Measurements from ENCODE around the gene EXOSC1. TPM values are rescaled to one million over a fixed set of nuclear protein-coding genes. Genes with fewer than 3 reads are reported as not detected.

The EXOSC1 gene, protein sequence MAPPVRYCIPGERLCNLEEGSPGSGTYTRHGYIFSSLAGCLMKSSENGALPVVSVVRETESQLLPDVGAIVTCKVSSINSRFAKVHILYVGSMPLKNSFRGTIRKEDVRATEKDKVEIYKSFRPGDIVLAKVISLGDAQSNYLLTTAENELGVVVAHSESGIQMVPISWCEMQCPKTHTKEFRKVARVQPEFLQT
- total RNA-seq (10 to 100 TPM; 19.8 to 22.1 (median 21.1) TPM), polyA plus RNA-seq (35.2 TPM)
- long read RNA-seq, donor 1, transcript EXOSC1-204 (8 exons, 923 nt) = major isoform, 13 of 18 reads
- long read RNA-seq, donor 1, partial matches to known transcripts = 2 of 18 reads
- long read RNA-seq, donor 1, other reads (novel, unspliced or antisense) = 0 of 18 reads
- long read RNA-seq, donor 2, partial matches to known transcripts = 0 of 4 reads
- long read RNA-seq, donor 2, other reads (novel, unspliced or antisense) = 0 of 4 reads
- long read RNA-seq, donor 3, transcript EXOSC1-204 (8 exons, 923 nt) = major isoform, 14 of 25 reads
- long read RNA-seq, donor 3, transcript EXOSC1-211 (2 exons, 2,113 nt) = minor isoform, 7 of 25 reads
- long read RNA-seq, donor 3, partial matches to known transcripts = 0 of 25 reads
- long read RNA-seq, donor 3, other reads (novel, unspliced or antisense) = 4 of 25 reads
- long read RNA-seq, donor 4, transcript EXOSC1-204 (8 exons, 923 nt) = major isoform, 8 of 11 reads
- long read RNA-seq, donor 4, partial matches to known transcripts = 1 of 11 reads
- long read RNA-seq, donor 4, other reads (novel, unspliced or antisense) = 1 of 11 reads

DNA sequence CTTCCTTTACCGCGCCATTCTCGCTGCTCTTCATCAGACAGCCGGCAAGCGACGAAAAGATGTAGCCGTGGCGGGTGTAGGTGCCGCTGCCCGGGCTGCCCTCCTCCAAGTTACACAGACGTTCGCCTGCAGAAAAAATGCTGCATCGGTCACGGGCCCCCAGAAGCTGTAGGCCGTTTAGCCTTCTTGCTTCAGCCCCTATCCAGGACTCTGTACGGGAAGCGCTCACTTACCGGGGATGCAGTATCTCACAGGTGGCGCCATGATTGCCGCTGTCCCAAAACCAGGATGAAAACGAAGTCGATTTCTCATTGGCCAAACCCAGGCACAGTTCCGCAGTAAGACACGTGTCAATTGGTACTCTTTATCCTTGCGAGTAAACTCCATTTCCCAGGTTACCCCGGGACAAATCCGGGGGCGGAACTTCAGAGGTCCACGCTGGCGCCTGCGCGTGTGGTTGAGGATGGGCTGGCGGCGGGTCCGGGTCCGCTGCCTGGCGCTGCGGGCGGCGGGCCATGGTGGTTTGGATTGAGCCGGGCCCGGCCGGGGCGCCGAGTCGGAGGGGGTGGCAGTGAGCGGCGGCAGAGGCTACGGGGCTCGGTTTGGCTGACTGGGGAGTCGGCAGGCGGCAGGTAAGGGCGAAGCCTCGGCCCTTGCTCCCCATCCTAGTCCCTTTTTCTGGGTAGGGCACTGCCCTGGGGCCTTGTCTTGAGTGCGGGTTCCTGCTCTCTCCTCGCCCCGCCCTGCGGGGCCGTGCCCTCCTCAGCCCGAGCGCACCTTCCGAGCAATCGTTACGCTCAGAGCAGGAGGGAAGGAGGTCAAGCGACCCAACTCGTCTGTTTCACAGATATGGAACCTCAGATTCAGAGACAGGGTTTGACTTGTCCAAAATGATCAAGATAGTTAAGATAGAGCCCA lies at the start of gene EXOSC1, which contains the start of gene ZDHHC16:
EXOSC1 (minus strand) TSS at position 285 of the 918 bp plus-strand sequence; CDS start at position 264, 21 bp downstream.
ZDHHC16 (plus strand) TSS at position 454 of the 918 bp plus-strand sequence. CDS start 5,501 bp downstream, outside the sequence.
- H3K4me1 ChIP-seq (ENCODE audit: control insufficient read depth, insufficient read depth, low read length) = peaks cover 13% of the 10 kb centered on the region
- intact Hi-C loops (cut with DNase I) = no loop called here
- under 1% methylated on average over 66 of the region's 66 CpGs for WGBS
- H3K27ac ChIP-seq (ENCODE audit: low read length) = peak within 1 kb of the TSS; percentile 21
- DNase-seq = peak; percentile 91 to 95 (median 94)
- peak; percentile 98 for ATAC-seq
- peak within 1 kb of the TSS; percentile 77 for H3K4me3 ChIP-seq (ENCODE audit: low read length)
- H3K27me3 ChIP-seq (ENCODE audit: control insufficient read depth, insufficient read depth) = no peaks in the 10 kb centered on the region
- no peaks in the 10 kb centered on the region for H3K9me3 ChIP-seq (ENCODE audit: control insufficient read depth, low read length)

DNA sequence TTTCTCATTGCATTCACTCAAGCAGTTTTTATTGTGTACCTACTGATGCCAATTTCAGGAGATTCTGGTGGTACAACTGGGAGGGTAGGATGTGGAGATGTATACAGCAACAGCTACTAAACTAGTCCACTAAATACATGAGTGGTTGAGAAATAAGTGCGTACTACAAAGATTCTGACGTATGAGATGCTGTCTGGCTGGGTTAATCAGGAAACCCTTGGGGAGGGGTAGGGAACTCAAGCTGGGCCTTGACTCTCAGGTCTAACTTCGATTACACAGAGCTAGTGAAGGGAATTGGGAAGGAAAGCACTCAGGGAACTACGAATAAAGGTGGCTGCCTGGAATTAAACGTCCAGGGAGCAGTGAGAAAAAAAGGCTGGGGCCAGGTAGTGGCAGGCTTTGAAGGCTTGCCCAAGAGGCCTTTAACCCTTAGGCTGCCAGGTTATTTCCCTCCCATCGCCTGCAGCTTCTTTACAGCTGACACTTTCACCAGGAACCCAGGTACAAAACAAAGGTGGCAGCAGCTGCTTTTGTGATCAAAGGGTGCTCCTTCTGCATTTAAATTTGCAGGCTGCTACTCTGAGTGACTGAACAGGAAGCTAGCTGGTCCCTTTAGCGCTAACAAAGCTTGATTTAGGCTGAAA lies 49.2 kb upstream of the EXOSC1 start:
- Histone ChIP-seq H3K27ac (ENCODE audit: low read length) (peak overlapping the region; percentile 14), H3K27me3 (ENCODE audit: control insufficient read depth, insufficient read depth) (no peaks in the 10 kb centered on the region), H3K4me3 (ENCODE audit: low read length) (no peak overlapping the region), H3K9me3 (ENCODE audit: control insufficient read depth, low read length) (no peaks in the 10 kb centered on the region), H3K4me1 (ENCODE audit: control insufficient read depth, insufficient read depth, low read length) (peaks cover 12% of the 10 kb centered on the region)
- WGBS = 33% methylated on average over 7 of the region's 7 CpGs
- intact Hi-C loops (cut with DNase I) = no loop called here
- no peak for ATAC-seq
- no peak for DNase-seq

DNA sequence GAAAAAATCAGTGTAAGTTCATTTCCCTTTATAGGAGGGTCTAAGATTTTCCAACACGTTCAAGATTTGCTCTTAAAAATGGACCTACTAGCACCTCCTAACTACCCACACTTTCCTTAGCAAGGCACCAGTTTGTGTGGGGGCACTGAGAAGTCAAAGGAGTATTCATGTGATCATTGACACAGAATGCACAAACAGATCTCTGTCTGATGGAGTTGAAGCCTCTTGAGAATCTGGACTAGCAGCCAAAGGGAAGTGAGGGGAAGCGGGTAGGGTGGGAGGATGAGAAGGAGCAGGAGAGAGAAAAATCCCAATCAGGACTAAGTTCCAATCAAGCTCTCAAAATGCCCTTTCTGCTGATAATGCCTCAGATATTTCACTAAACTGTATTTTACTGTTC lies 48.3 kb upstream of the EXOSC1 start:
- intact Hi-C loops (cut with DNase I) = no loop called here
- ATAC-seq (no peak), DNase-seq (no peak)
- Histone ChIP-seq H3K4me1 (ENCODE audit: control insufficient read depth, insufficient read depth, low read length) (peaks cover 12% of the 10 kb centered on the region), H3K27me3 (ENCODE audit: control insufficient read depth, insufficient read depth) (no peaks in the 10 kb centered on the region), H3K4me3 (ENCODE audit: low read length) (no peak overlapping the region), H3K9me3 (ENCODE audit: control insufficient read depth, low read length) (no peaks in the 10 kb centered on the region), H3K27ac (ENCODE audit: low read length) (no peak overlapping the region)
- WGBS = 16% methylated on average over 2 of the region's 2 CpGs

DNA sequence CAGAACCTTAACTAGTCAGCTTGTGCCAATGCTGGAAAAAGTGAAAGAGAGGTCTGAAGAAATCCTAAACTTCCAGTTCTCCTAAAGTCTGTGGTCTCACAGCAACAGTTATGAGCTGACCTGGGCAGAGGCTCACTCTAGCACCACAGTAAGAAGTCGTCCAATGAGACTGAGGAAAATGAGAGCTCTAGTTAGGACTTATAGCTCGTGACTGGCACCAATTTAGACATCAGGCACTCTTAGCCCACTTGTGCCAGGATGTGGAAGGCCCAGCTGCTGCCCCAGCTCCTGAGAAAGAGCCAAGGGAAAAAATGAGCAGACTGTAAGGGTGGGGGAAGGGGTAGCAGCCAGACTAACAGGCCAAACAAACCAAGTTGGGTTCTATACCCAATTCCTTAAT lies 44.8 kb upstream of the EXOSC1 start:
- H3K27ac ChIP-seq (ENCODE audit: low read length) = peak overlapping the region; percentile 87
- ATAC-seq (peak; percentile 79), DNase-seq (no peak)
- 54% methylated on average over 2 of the region's 2 CpGs for WGBS
- H3K9me3 ChIP-seq (ENCODE audit: control insufficient read depth, low read length) = no peaks in the 10 kb centered on the region
- intact Hi-C loops (cut with DNase I) = no loop called here
- H3K27me3 ChIP-seq (ENCODE audit: control insufficient read depth, insufficient read depth) = no peaks in the 10 kb centered on the region
- peaks cover 12% of the 10 kb centered on the region for H3K4me1 ChIP-seq (ENCODE audit: control insufficient read depth, insufficient read depth, low read length)
- H3K4me3 ChIP-seq (ENCODE audit: low read length) = no peak overlapping the region

DNA sequence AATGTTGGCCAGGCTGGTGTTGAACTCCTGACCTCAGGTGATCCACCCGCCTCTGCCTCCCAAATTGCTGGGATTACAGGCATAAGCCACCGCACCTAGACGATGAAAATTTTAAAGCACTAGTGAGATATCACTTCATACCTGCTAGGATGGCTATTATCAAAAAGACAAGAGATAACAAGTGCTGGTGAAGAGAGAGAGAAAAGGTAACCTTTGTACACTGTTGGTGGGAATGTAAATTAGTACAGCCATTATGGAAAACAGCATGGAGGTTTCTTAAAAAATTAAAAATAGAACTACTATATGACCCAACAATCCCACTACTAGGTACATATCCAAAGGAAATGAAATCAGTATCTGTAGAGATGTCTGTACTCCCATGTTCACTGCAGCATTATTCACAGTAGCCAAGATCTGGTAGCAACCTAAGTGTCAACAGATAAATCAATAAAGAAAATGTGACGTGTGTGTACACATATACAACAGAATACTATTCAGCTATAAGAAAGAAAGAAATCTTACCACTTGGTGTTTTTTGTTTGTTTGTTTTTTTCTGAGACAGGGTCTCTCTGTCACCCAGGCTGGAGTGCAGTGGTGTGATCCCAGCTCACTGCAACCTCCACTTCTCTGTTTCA lies 40.0 kb upstream of the EXOSC1 start:
- Histone ChIP-seq H3K4me1 (ENCODE audit: control insufficient read depth, insufficient read depth, low read length) (peaks cover 6% of the 10 kb centered on the region), H3K9me3 (ENCODE audit: control insufficient read depth, low read length) (no peaks in the 10 kb centered on the region), H3K4me3 (ENCODE audit: low read length) (no peak overlapping the region), H3K27me3 (ENCODE audit: control insufficient read depth, insufficient read depth) (no peaks in the 10 kb centered on the region), H3K27ac (ENCODE audit: low read length) (no peak overlapping the region)
- intact Hi-C loops (cut with DNase I) = no loop called here
- 82% methylated on average over 4 of the region's 4 CpGs for WGBS
- no peak for DNase-seq
- ATAC-seq = no peak

DNA sequence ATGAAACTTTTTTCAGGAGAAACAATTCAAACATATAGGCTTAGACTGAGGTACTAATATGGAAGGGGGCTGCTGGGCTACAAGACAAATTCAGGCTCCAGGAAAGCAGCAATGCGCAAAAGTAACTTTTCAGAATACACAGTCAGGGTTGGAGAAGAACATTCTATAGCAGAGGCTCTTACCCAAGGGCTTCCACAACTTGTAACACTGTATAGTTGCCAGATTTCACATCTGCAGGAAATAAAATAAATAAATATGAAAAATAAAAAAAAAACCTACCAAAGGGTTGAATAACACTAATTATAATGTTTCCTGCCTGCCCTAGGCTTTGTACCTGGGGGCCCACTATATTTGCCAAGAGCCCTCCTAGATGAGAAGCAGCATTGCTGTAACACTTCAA lies 38.1 kb upstream of the EXOSC1 start:
- H3K27ac ChIP-seq (ENCODE audit: low read length) = no peak overlapping the region
- intact Hi-C loops (cut with DNase I) = no loop called here
- DNase-seq = no peak
- H3K9me3 ChIP-seq (ENCODE audit: control insufficient read depth, low read length) = no peaks in the 10 kb centered on the region
- H3K4me3 ChIP-seq (ENCODE audit: low read length) = no peak overlapping the region
- no peaks in the 10 kb centered on the region for H3K27me3 ChIP-seq (ENCODE audit: control insufficient read depth, insufficient read depth)
- peaks cover 4% of the 10 kb centered on the region for H3K4me1 ChIP-seq (ENCODE audit: control insufficient read depth, insufficient read depth, low read length)
- 91% methylated on average over 1 of the region's 1 CpG for WGBS
- ATAC-seq = no peak

DNA sequence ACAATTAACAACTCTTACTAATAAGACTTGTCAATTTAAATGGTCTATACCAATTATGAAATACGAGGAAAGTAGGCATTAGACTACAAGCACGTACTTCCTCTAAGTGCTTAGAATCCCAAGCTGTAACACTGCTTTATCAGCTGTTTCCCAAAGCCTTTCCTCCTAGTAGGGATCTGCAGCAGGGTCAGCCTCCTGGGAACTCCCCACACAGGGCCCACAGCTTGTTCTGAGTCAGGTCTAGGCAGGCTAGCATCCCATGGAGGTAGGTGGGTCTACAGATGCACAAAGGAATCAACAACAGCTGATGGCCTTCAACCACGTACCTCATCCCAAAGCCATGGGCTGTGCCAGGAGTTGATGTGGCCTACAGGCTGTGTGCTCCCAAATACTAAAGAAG lies 37.7 kb upstream of the EXOSC1 start:
- DNase-seq (no peak), ATAC-seq (peak in 1 of 2 donors; percentile 20)
- intact Hi-C loops (cut with DNase I) = no loop called here
- H3K9me3 ChIP-seq (ENCODE audit: control insufficient read depth, low read length) = no peaks in the 10 kb centered on the region
- H3K27me3 ChIP-seq (ENCODE audit: control insufficient read depth, insufficient read depth) = no peaks in the 10 kb centered on the region
- H3K4me1 ChIP-seq (ENCODE audit: control insufficient read depth, insufficient read depth, low read length) = peaks cover 4% of the 10 kb centered on the region
- no peak overlapping the region for H3K4me3 ChIP-seq (ENCODE audit: low read length)
- no peak overlapping the region for H3K27ac ChIP-seq (ENCODE audit: low read length)
- WGBS = 71% methylated on average over 3 of the region's 3 CpGs

DNA sequence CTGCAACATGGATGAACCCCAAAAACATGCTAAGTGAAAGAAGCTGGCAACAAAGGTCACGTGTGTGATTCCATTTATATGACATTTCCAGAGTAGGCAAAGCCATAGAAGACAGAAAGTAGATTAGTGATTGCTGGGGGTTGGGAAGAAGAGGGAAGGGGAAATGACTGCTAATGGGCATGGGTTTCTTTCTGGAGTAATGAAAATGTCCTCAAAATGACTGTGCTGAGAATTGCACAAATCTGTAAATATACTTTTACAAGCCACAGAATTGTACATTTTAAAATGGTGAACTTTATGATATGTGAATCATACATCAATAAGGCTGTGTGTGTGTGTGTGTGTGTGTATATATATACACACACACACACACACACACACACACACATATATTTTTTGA lies 36.6 kb upstream of the EXOSC1 start:
- no peak overlapping the region for H3K27ac ChIP-seq (ENCODE audit: low read length)
- WGBS = 92% methylated on average over 1 of the region's 1 CpG
- no peak overlapping the region for H3K4me3 ChIP-seq (ENCODE audit: low read length)
- H3K4me1 ChIP-seq (ENCODE audit: control insufficient read depth, insufficient read depth, low read length) = peaks cover 4% of the 10 kb centered on the region
- ATAC-seq = no peak
- DNase-seq = no peak
- no peaks in the 10 kb centered on the region for H3K27me3 ChIP-seq (ENCODE audit: control insufficient read depth, insufficient read depth)
- no peaks in the 10 kb centered on the region for H3K9me3 ChIP-seq (ENCODE audit: control insufficient read depth, low read length)
- intact Hi-C loops (cut with DNase I) = no loop called here

DNA sequence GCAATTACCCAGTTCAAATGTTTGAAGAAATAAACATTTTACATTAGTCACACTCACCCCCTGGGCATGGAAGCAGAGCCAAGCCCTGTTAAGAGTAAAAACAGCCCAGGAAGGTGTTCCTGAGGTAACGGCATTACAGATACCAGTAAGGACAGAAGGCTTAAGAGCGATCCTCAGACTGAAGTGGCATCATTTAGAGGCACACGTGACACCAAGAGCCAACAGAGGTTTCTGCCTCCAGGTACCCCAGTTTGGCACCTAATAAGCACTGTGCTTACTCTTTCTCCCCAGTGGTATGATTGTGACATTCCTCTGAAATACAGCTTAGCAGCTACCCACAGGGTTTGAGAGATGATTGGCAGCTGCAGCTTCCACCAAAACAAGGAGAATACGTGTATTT lies 35.3 kb upstream of the EXOSC1 start:
- DNase-seq (no peak), ATAC-seq (no peak)
- no peak overlapping the region for H3K4me3 ChIP-seq (ENCODE audit: low read length)
- H3K27ac ChIP-seq (ENCODE audit: low read length) = no peak overlapping the region
- no peaks in the 10 kb centered on the region for H3K9me3 ChIP-seq (ENCODE audit: control insufficient read depth, low read length)
- intact Hi-C loops (cut with DNase I) = no loop called here
- WGBS = 80% methylated on average over 4 of the region's 4 CpGs
- H3K27me3 ChIP-seq (ENCODE audit: control insufficient read depth, insufficient read depth) = no peaks in the 10 kb centered on the region
- peaks cover 4% of the 10 kb centered on the region for H3K4me1 ChIP-seq (ENCODE audit: control insufficient read depth, insufficient read depth, low read length)

DNA sequence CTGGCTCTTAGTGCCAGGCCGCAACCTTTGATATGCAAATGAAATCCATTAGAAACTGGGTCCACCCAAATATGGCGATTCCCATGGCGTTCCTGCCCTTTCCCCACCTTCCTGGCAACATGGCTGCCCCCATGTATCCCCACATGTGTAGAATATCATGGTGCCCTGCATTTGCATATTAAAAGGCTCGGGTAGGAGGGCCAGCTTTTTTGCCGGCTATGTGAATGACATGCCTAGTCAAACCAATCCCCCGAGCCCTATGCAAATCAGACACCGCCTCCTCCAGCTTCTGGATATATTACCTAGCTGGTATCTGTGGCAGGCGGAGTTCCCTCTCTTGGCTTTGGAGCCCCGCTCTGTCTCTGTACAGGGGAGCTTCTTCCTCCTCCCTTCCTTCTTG lies 34.1 kb upstream of the EXOSC1 start:
- WGBS = 77% methylated on average over 9 of the region's 9 CpGs
- intact Hi-C loops (cut with DNase I) = no loop called here
- H3K27ac ChIP-seq (ENCODE audit: low read length) = no peak overlapping the region
- no peaks in the 10 kb centered on the region for H3K9me3 ChIP-seq (ENCODE audit: control insufficient read depth, low read length)
- DNase-seq (no peak), ATAC-seq (no peak)
- H3K27me3 ChIP-seq (ENCODE audit: control insufficient read depth, insufficient read depth) = no peaks in the 10 kb centered on the region
- H3K4me1 ChIP-seq (ENCODE audit: control insufficient read depth, insufficient read depth, low read length) = peaks cover 7% of the 10 kb centered on the region
- no peak overlapping the region for H3K4me3 ChIP-seq (ENCODE audit: low read length)
